ENCODE data around the gene PRDM16. TPM values are rescaled to one million over a fixed set of nuclear protein-coding genes. Genes with fewer than 3 reads are reported as not detected.

The PRDM16 gene
- total RNA-seq, 1 experiment from 2014 or later = 6.1 TPM

DNA sequence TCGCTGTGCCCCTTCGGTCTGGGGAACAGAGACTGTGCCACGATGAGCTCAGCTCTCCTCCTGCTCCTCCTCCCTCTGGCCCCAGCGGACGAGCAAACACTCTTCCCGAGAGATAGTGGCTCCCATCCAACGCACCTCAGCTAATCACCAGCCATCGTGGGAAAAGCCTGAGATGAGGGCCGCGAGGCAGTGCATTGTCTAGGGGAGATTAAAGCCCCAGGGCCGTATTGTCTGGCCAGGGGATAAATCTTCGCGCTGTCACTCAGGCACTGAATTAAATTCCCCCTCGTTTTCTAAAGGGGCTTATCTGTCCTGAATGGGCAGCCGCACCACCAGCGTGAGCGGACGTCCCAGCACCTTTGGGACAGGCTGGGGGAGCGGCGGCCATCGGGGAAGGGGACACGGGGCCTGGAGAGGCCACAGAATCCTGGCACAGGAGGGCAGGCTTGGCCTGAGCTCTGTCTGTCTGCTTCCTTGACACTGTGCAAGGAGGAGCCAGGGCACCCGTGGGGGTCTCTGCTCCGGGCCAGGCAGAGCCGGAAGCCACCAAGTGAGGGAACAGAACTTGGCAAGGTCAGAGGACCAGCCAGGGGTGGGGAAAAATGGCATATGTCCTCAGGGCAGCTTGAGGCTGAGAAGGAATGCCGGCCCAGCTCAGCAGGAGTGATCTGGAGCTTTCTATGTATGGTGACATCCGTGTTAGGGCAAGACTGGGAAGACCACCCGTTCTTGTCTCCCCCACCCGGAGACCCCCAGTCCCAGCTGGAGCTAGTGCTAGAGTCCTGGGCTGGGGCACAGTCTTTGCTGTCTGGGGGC is 32.3 kb downstream of the PRDM16 start:
- DNase-seq (ENCODE audit: low read depth, low spot score) (no peak), ATAC-seq (no peak)
- ChIA-PET RAD21 (ENCODE audit: low non-redundant PET in 1 of 2, low total read pairs in 2 of 2, uncharacterized antibody in 2 of 2, unreplicated experiment in 2 of 2) (no interaction called here), CTCF (no interaction called here), POLR2A (no interaction called here)
- no peaks in the 10 kb centered on the region for H3K36me3 ChIP-seq (ENCODE audit: control insufficient read depth in 1 of 2, insufficient read depth in 2 of 2, low read length in 2 of 2)
- no peaks in the 10 kb centered on the region for H3K79me2 ChIP-seq (ENCODE audit: insufficient read depth, low read length)
- no peaks in the 10 kb centered on the region for H3K9me3 ChIP-seq (ENCODE audit: control insufficient read depth in 1 of 2, insufficient read depth in 1 of 2, low read depth in 1 of 2, low read length in 2 of 2)
- H3K9ac ChIP-seq (ENCODE audit: low read length) = no peak overlapping the region
- H2AFZ ChIP-seq (ENCODE audit: low read depth, low read length, poor library complexity, severe bottlenecking) = no peak overlapping the region
- H4K20me1 ChIP-seq (ENCODE audit: insufficient read depth) = no peaks in the 10 kb centered on the region
- intact Hi-C loops (cut with micrococcal nuclease) = no loop called here
- H3K4me1 ChIP-seq (ENCODE audit: control insufficient read depth in 1 of 2, insufficient read depth in 2 of 2, low read length in 2 of 2) = no peaks in the 10 kb centered on the region
- no peak for TF ChIP-seq ELF1 (IDR thresholded peaks at IDR 0.05; ENCODE audit: borderline replicate concordance, low read depth)
- H3K4me2 ChIP-seq (ENCODE audit: low read length) = no peak overlapping the region
- no peak overlapping the region for H3K27ac ChIP-seq (ENCODE audit: low read depth, low read length)
- no peaks in the 10 kb centered on the region for H3K27me3 ChIP-seq (ENCODE audit: insufficient read depth, low read length)
- no TSS peak for BruUV-seq (replicated peaks)
- no peak overlapping the region for H3K4me3 ChIP-seq (replicated peaks in 1 of 2; ENCODE audit: low read depth in 1 of 2, low read length in 2 of 2)
- H3K9me2 ChIP-seq (ENCODE audit: insufficient read depth) = no peaks in the 10 kb centered on the region

DNA sequence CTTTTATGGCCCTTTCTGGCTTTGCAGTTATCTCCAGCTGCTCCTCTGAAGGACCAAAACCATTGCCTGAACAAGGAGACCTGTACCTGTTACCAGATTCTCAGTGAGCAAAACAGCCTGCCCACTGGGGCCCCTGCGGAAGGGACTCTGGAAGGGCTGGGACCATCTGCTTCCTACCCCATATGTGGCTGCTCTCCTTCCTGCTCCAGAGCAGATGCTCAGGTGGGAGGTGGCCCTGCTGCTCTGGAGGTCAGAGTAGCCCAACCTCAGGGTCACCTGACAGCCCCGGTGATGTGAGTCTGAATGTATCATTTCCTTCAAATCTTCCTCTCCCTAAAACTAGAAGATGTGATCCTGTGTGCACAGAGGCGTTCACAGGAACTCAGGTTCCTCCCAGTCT is 33.6 kb downstream of the PRDM16 start:
- intact Hi-C loops (cut with micrococcal nuclease) = no loop called here
- no peak overlapping the region for H2AFZ ChIP-seq (ENCODE audit: low read depth, low read length, poor library complexity, severe bottlenecking)
- CTCF ChIA-PET = no interaction called here
- no peaks in the 10 kb centered on the region for H3K9me2 ChIP-seq (ENCODE audit: insufficient read depth)
- no peaks in the 10 kb centered on the region for H3K27me3 ChIP-seq (ENCODE audit: insufficient read depth, low read length)
- POLR2A ChIA-PET = no interaction called here
- no peak overlapping the region for H3K4me3 ChIP-seq (replicated peaks in 1 of 2; ENCODE audit: low read depth in 1 of 2, low read length in 2 of 2)
- no peaks in the 10 kb centered on the region for H3K9me3 ChIP-seq (ENCODE audit: control insufficient read depth in 1 of 2, insufficient read depth in 1 of 2, low read depth in 1 of 2, low read length in 2 of 2)
- DNase-seq (ENCODE audit: low read depth, low spot score) (no peak), ATAC-seq (no peak)
- no peaks in the 10 kb centered on the region for H3K36me3 ChIP-seq (ENCODE audit: control insufficient read depth in 1 of 2, insufficient read depth in 2 of 2, low read length in 2 of 2)
- H4K20me1 ChIP-seq (ENCODE audit: insufficient read depth) = no peaks in the 10 kb centered on the region
- BruUV-seq (replicated peaks) = no TSS peak
- H3K27ac ChIP-seq (ENCODE audit: low read depth, low read length) = no peak overlapping the region
- no peaks in the 10 kb centered on the region for H3K79me2 ChIP-seq (ENCODE audit: insufficient read depth, low read length)
- no peaks in the 10 kb centered on the region for H3K4me1 ChIP-seq (ENCODE audit: control insufficient read depth in 1 of 2, insufficient read depth in 2 of 2, low read length in 2 of 2)
- H3K9ac ChIP-seq (ENCODE audit: low read length) = no peak overlapping the region
- RAD21 ChIA-PET (ENCODE audit: low non-redundant PET in 1 of 2, low total read pairs in 2 of 2, uncharacterized antibody in 2 of 2, unreplicated experiment in 2 of 2) = no interaction called here
- no peak overlapping the region for H3K4me2 ChIP-seq (ENCODE audit: low read length)
- no peak for TF ChIP-seq SIN3A (IDR thresholded peaks at IDR 0.05; ENCODE audit: low read depth)
- TF ChIP-seq YY1 (IDR thresholded peaks at IDR 0.05; ENCODE audit: extremely low read depth, insufficient replicate concordance, low read depth, low read length) = no peak
- TF ChIP-seq, protein P1, sequence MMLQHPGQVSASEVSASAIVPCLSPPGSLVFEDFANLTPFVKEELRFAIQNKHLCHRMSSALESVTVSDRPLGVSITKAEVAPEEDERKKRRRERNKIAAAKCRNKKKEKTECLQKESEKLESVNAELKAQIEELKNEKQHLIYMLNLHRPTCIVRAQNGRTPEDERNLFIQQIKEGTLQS (IDR thresholded peaks at IDR 0.05) = no peak
- TF ChIP-seq, protein P2, sequence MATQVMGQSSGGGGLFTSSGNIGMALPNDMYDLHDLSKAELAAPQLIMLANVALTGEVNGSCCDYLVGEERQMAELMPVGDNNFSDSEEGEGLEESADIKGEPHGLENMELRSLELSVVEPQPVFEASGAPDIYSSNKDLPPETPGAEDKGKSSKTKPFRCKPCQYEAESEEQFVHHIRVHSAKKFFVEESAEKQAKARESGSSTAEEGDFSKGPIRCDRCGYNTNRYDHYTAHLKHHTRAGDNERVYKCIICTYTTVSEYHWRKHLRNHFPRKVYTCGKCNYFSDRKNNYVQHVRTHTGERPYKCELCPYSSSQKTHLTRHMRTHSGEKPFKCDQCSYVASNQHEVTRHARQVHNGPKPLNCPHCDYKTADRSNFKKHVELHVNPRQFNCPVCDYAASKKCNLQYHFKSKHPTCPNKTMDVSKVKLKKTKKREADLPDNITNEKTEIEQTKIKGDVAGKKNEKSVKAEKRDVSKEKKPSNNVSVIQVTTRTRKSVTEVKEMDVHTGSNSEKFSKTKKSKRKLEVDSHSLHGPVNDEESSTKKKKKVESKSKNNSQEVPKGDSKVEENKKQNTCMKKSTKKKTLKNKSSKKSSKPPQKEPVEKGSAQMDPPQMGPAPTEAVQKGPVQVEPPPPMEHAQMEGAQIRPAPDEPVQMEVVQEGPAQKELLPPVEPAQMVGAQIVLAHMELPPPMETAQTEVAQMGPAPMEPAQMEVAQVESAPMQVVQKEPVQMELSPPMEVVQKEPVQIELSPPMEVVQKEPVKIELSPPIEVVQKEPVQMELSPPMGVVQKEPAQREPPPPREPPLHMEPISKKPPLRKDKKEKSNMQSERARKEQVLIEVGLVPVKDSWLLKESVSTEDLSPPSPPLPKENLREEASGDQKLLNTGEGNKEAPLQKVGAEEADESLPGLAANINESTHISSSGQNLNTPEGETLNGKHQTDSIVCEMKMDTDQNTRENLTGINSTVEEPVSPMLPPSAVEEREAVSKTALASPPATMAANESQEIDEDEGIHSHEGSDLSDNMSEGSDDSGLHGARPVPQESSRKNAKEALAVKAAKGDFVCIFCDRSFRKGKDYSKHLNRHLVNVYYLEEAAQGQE (IDR thresholded peaks at IDR 0.05; ENCODE audit: low read depth) = no peak
- TF ChIP-seq ZFX (IDR thresholded peaks at IDR 0.05) = no peak
- TF ChIP-seq JUND (IDR thresholded peaks at IDR 0.05) = no peak
- TF ChIP-seq TCF7L2 (IDR thresholded peaks at IDR 0.05; ENCODE audit: borderline replicate concordance, extremely low read depth, insufficient read depth, insufficient read length) = no peak
- no peak for TF ChIP-seq POLR2AphosphoS5 (IDR thresholded peaks at IDR 0.05; ENCODE audit: low read depth, low read length)
- TF ChIP-seq EGR1 (IDR thresholded peaks at IDR 0.05; ENCODE audit: low read depth) = no peak
- TF ChIP-seq SRF (IDR thresholded peaks at IDR 0.05; ENCODE audit: low read depth) = no peak
- TF ChIP-seq SP1 (IDR thresholded peaks at IDR 0.05; ENCODE audit: low read depth) = no peak
- TF ChIP-seq, protein P3, sequence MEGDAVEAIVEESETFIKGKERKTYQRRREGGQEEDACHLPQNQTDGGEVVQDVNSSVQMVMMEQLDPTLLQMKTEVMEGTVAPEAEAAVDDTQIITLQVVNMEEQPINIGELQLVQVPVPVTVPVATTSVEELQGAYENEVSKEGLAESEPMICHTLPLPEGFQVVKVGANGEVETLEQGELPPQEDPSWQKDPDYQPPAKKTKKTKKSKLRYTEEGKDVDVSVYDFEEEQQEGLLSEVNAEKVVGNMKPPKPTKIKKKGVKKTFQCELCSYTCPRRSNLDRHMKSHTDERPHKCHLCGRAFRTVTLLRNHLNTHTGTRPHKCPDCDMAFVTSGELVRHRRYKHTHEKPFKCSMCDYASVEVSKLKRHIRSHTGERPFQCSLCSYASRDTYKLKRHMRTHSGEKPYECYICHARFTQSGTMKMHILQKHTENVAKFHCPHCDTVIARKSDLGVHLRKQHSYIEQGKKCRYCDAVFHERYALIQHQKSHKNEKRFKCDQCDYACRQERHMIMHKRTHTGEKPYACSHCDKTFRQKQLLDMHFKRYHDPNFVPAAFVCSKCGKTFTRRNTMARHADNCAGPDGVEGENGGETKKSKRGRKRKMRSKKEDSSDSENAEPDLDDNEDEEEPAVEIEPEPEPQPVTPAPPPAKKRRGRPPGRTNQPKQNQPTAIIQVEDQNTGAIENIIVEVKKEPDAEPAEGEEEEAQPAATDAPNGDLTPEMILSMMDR (IDR thresholded peaks at IDR 0.05 in 2 of 3, conservative IDR thresholded peaks at IDR 0.05 in 1 of 3; ENCODE audit: borderline replicate concordance in 1 of 3, insufficient read depth in 1 of 3, low read depth in 2 of 3, low read length in 2 of 3) = no peak
- no peak for TF ChIP-seq RAD21 (IDR thresholded peaks at IDR 0.05; ENCODE audit: low read depth)
- TF ChIP-seq ZNF274 (IDR thresholded peaks at IDR 0.05; ENCODE audit: low read depth, low read length) = no peak
- TF ChIP-seq CEBPB (IDR thresholded peaks at IDR 0.05; ENCODE audit: low read depth) = no peak
